Cerebellar nuclear complex (tissue), 1 donor: Measurements from ENCODE around the gene MYMK.

Experiments used
- DNase-seq, 2 experiments: peaks; one replicate each; lab custom pipeline; 2025; lab: John Stamatoyannopoulos, UW

The MYMK gene

GRCh38 chr9:133558191-133559126 lies 33.7 kb upstream of the MYMK start:
- no peak for DNase-seq

- no peak for DNase-seq
Measured at GRCh38 chr9:133557581-133557980, 32.8 kb upstream of the MYMK start.

GRCh38 chr9:133556354-133556753 lies 31.6 kb upstream of the MYMK start:
- no peak for DNase-seq

- no peak for DNase-seq
Measured at GRCh38 chr9:133554729-133555128, 30.0 kb upstream of the MYMK start.

- no peak for DNase-seq
Measured at GRCh38 chr9:133553973-133554713, 29.4 kb upstream of the MYMK start.

- DNase-seq: no peak
Measured at GRCh38 chr9:133553123-133553522, 28.4 kb upstream of the MYMK start.

- DNase-seq: no peak
Measured at GRCh38 chr9:133552236-133552635, 27.5 kb upstream of the MYMK start.

GRCh38 chr9:133551446-133551845 lies 26.7 kb upstream of the MYMK start:
- no peak for DNase-seq

GRCh38 chr9:133547116-133547515 lies 22.4 kb upstream of the MYMK start:
- DNase-seq: no peak

GRCh38 chr9:133546287-133546680 lies 21.5 kb upstream of the MYMK start:
- no peak for DNase-seq

GRCh38 chr9:133545494-133546286 lies 20.9 kb upstream of the MYMK start:
- DNase-seq: no peak

- no peak for DNase-seq
Measured at GRCh38 chr9:133543772-133544467, 19.2 kb upstream of the MYMK start.

- DNase-seq: no peak
Measured at GRCh38 chr9:133542002-133542401, 17.2 kb upstream of the MYMK start.

- DNase-seq: no peak
Measured at GRCh38 chr9:133540698-133541025, 15.9 kb upstream of the MYMK start.

- DNase-seq: no peak
Measured at GRCh38 chr9:133539991-133540697, 15.4 kb upstream of the MYMK start.

GRCh38 chr9:133538851-133539833 lies 14.4 kb upstream of the MYMK start:
- no peak for DNase-seq

GRCh38 chr9:133538176-133538575 lies 13.4 kb upstream of the MYMK start:
- DNase-seq: no peak

GRCh38 chr9:133537257-133537656 lies 12.5 kb upstream of the MYMK start:
- DNase-seq: no peak

GRCh38 chr9:133536536-133536935 lies 11.8 kb upstream of the MYMK start:
- no peak for DNase-seq

GRCh38 chr9:133536080-133536479 lies 11.3 kb upstream of the MYMK start:
- DNase-seq: no peak
